GM21723 (cell line): ENCODE data around the gene URB2.
"Not testable (repeated sequence)": the region's sequence is repeated elsewhere in the genome, so short reads cannot be mapped to it uniquely, and the experiment has no call there.

ENCODE experiments used
- ATAC-seq: cut with Tn5 transposase; IDR thresholded peaks from one replicate; pipeline ENCODE4 v1.9.1; 2021; ENCODE audit warnings: mild to moderate bottlenecking, moderate library complexity; ENCODE audit not compliant: unreplicated experiment

URB2 gene

GRCh38 chr1:229613938-229614337 lies 12.1 kb upstream of the URB2 start:
- ATAC-seq, result no peak

- ATAC-seq, result no peak
Observed at GRCh38 chr1:229614701-229615100, 11.3 kb upstream of the URB2 start.

DNA sequence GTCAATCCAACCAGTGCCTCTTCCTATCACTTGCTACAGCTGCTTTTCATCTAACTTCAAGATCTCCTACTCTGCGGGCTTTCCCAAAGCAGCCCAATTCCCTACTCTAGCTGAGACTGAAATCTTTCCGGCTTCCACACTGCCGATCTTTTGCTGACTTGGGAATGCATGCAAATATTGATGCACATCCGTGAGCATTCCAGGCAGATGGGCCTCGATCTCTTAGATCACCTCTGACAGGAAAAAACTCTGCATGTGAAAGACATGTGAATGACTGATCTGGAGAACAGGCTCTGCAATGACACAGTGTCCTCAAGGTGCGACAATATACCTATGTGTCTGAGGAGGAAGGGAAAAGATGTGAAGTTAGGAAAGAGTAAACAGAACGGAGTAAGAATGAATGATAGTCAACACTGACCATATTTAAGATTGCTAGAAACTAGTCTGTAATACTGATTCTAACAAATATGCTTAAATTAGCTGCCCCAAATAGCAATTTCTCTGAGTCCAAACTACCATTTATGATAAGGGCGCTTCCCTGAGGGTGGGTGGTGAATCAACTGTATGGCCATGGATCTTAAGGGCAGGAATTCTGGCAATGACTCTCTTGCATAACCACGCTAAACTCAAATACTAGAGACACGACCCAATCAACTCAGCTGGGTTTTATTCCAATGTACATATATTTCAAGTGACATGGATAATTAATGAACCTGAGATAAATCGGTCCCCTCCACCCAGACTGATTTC lies 8.5 kb upstream of the URB2 start:
- no peak for ATAC-seq

GRCh38 chr1:229619002-229619401 lies 7.0 kb upstream of the URB2 start:
- no peak for ATAC-seq

GRCh38 chr1:229619614-229620013 lies 6.4 kb upstream of the URB2 start:
- no peak for ATAC-seq

DNA sequence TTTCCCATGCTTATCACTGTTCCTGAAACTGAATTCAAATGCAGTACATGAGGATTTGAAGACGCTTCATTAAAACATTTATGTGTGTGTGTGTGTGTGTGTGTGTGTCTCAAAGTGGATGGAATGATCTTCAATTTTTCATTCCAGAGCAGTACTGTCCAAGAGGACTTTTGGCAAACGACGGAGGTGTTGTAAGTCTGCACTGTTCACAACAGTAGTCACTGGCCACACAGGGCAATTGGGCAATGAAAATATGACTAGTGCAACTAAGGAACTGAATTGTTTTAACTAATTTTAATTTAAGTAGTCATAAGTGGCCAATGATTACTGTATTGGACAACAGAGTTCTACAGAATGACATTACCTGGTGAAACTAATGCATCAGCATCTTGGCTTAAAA lies 5.2 kb upstream of the URB2 start:
- ATAC-seq, result no peak

GRCh38 chr1:229621663-229622062 lies 4.4 kb upstream of the URB2 start:
- ATAC-seq, result no peak

- ATAC-seq, result not testable (repeated sequence)
Observed at GRCh38 chr1:229622641-229623120, 3.4 kb upstream of the URB2 start.

DNA sequence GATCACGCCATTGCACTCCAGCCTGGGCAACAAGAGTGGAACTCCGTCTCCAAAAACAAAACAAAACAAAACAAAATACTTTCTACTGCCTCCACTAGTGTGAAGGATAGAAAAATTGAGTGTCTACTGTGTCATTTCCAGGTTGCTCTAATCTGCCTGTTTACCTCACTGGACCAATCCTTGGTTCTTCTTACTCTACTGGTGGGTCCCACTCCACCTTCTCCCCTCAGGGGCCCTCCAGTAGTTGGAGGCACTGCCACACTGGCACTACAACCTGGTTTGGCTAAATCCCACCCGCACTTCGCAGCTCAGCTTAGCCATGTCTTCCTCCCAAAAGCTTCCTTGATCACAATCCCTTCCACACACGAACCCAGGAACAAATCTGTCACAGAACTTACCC lies 2.8 kb upstream of the URB2 start:
- no peak for ATAC-seq

DNA sequence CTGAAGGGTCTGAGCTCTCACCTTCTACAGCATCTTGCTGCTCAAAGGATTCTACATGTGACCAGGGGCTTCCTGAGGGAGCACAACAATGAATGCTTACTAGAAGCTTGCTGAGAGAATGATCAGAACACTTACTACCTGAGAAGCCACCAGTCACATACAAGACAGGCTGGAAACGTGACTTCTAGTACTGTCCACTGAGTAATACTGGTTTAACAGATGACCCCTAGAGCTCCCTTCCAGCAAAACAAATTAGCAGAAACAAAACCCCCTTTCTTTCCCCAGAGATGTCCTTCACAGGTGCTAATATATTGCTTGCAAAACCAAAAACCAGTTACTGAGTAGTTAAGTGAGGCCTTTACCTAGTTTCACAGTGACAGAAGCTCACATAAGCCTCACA lies 2.2 kb upstream of the URB2 start:
- ATAC-seq, result no peak

- no peak for ATAC-seq
Observed at GRCh38 chr1:229624521-229625070, 1.5 kb upstream of the URB2 start.

- ATAC-seq, result peak; percentile 47
Observed at GRCh38 chr1:229625071-229625914, 754 bp upstream of the URB2 start.

DNA sequence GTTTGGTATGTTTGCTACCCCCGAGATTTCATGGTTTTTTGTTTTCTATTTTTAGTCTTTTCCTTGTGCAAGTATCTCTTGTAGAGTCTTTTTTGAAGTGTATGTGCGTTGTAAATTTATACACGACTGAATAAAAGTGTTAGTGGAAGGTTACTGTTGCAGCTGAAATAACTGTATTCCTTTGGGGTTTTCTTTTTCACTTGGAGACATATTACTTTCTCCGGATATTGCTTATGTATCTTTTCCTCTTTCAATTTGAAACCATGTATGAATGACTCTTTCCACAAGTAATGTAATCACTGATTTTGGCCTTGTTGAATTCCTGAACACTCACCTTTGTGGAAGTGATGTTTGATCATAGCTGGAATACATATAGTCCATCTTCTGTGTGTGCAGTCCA lies 956 bp downstream of the URB2 start:
- no peak for ATAC-seq

GRCh38 chr1:229629261-229629660 lies 3.2 kb downstream of the URB2 start:
- no peak for ATAC-seq

GRCh38 chr1:229631148-229631547 lies 5.1 kb downstream of the URB2 start:
- no peak for ATAC-seq

DNA sequence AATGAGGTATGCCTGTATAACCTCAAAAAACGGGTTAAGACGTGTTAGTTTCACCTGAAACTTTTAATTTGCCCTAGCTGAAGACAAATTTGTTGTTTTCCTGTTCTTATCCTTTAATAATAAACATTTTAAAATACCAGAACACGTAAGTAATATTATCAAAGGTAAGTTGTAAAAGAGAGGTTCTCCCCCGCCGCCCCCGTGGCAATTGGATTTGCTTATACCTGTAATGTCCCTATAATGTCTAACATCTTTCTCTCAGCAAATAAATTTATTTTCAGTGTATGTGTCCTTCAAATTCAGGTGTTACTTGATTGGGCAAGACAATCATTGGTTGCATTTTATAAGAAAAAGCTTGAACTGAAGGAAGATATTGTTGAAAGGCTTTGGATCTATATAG lies 5.9 kb downstream of the URB2 start:
- no peak for ATAC-seq

DNA sequence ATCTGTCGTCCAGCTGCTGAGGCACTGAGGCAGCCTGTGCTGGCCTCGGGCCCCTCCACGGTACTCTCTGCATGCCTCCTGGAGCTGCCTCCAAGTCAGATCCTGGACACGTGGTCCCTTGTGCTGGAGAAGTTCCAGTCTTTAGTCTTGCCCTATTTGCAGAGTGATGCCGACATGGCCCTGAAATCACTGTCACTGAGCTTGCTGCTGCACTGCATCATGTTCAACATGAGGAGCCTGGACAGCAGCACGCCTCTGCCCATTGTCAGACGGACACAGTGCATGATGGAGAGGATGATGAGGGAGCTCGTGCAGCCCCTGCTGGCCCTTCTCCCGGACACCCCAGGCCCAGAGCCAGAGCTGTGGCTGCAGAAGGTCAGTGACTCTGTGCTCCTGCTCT lies 10.0 kb downstream of the URB2 start:
- ATAC-seq, result no peak

- ATAC-seq, result no peak
Observed at GRCh38 chr1:229637746-229638145, 11.7 kb downstream of the URB2 start.

GRCh38 chr1:229640455-229640854 lies 14.4 kb downstream of the URB2 start:
- ATAC-seq, result no peak

DNA sequence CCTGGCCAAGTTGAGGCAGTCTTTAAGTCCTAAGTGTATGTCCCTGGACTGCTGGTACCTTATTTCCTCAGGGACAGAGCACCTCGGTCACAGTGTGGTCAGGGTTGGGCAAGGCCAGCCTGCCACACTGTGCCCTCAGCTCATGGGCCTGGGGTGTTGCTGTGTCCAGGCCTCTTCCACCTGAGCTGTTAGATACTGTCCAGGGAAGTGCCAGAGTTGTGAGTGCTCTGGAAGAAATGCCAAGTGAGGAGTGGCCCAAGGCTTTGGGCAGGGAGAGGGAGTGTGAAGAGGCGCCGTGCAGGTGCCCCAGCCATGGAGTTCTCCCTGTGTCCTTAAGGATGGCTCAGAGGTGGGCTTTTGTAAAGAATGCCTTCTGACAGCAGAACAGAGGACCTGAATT lies 15.3 kb downstream of the URB2 start:
- no peak for ATAC-seq

- no peak for ATAC-seq
Observed at GRCh38 chr1:229642376-229642775, 16.3 kb downstream of the URB2 start.

DNA sequence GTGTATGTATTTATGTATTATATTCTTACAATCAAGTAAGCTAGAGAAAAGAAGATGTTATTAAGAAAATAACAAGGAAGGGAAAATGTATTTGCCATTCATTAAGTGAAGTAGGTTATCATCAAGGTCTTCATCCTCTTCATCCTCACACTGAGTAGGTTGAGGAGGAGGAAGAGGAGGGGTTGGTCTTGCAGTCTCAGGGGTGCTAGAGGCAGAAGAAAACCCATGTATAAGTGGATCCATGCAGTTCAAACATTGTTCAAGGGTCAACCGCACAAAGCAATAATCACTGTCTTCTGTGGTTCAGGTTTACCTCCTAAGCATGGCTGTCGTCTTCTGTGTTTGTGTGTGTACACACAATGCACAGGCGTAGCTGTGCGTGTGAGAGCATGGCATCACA lies 16.9 kb downstream of the URB2 start:
- ATAC-seq, result no peak
